Pancreas (tissue), 10 donors: Measurements from ENCODE around the gene WRAP73. TPM values are rescaled to one million over a fixed set of nuclear protein-coding genes. Genes with fewer than 3 reads are reported as not detected.

Experiments
- ATAC-seq, 4 donors: fragments of 200-7000 bp; cut with Tn5 transposase; one replicate each; pipeline versions ENCODE4 v1.8.0 to v1.9.1; 2020; ENCODE audit warnings: mild to moderate bottlenecking in 4 of 4, moderate library complexity in 4 of 4
- DNase-seq, 6 donors: peaks; one replicate each; pipeline ENCODE4 v3.0.0-alpha.2; 2020
- FAIRE-seq: peaks from 2 replicates; lab custom pipeline; 2012; peaks lifted over from hg19 to GRCh38; lab: Jason Lieb, UNC
- H3K27ac ChIP-seq, 4 donors: fragments of 200-600 bp; sonication (generic); 1 replicate in 3 of 4; 2 replicates in 1 of 4; pipeline versions ENCODE4 v1.5.0 to v1.8.0; 2020
- H3K27me3 ChIP-seq, 4 donors: fragments of 200-600 bp; one replicate each; pipeline ENCODE4 v1.8.0; 2021
- H3K36me3 ChIP-seq, 3 donors: fragments of 200-600 bp; sonication (generic) in 1 of 3; one replicate each; pipeline versions ENCODE4 v1.5.0 to v1.8.0; 2020 to 2021
- H3K4me1 ChIP-seq, 3 donors: fragments of 200-600 bp; one replicate each; pipeline ENCODE4 v1.8.0; 2021
- H3K4me3 ChIP-seq, 4 donors: fragments of 200-600 bp; sonication (generic) in 2 of 4; one replicate each; pipeline versions ENCODE4 v1.5.0 to v1.8.0; 2020 to 2021
- H3K9me3 ChIP-seq, 4 donors: fragments of 200-600 bp; one replicate each; pipeline ENCODE4 v1.8.0; 2021
- CTCF ChIP-seq, 4 donors: fragments of 200-600 bp; sonication (generic) in 3 of 4; IDR thresholded peaks; one replicate each; pipeline versions ENCODE4 v1.5.0 to v1.8.0; 2021; ENCODE audit warnings: antibody characterized with exemption in 4 of 4
- WGBS, 2 donors: extraction: QIAGEN DNeasy Blood & Tissue Kit; methylation state at CpG; one replicate each; pipeline ENCODE4 v1.1.7; 2013; 5-methylcytosine and 5-hydroxymethylcytosine counted together
- intact Hi-C, 3 donors: fragments of 100-400 bp; cut with DNase I; formaldehyde crosslinking; loops; one replicate each; pipeline versions ENCODE4 v1.11.1 to v1.14.2; 2022
- polyA plus RNA-seq, 2 donors: library from polyadenylated mRNA; stranded (reverse); fragments of 200-250 nt; gene quantifications; one replicate each; pipeline ENCODE4 v1.2.3, GENCODE V29; 2013
- total RNA-seq, 6 donors: library from RNA; stranded (reverse); fragmentation: NEBNext Ultra II Directional in 4 of 6; extraction: Animal tissue kit (Norgen Biotek cat#: 25700) in 4 of 6; gene quantifications; one replicate each; pipeline versions ENCODE4 v1.2.1 to v1.2.4, GENCODE V29; 2021 to 2023
- donor health status: healthy with polysubstance abuse.
- donor health status: DM: no; HTN: no; CAD: no; lungs with moderate emphysema.
- donor health status: DM: no; HTN: no; CAD: no.
- donor health status: control.
- donor health status: control.
- donor health status: Bipolar disorder and iron deficiency.
- donor health status: DM: yes; HTN: yes; CAD: no.
- donor health status: DM: no; HTN: no; CAD: no.
- donor health status: DM: no; HTN: no; CAD: no.
- donor health status: DM: yes; HTN: yes; CAD: no.

Gene WRAP73
- total and polyA plus RNA-seq, 8 donors, result 6.7 to 26.2 (median 10.3) TPM

GRCh38 chr1:3634059-3634800 lies 15.7 kb downstream of the WRAP73 start:
- Histone ChIP-seq H3K9me3 (no peaks in the 10 kb centered on the region), H3K27ac (no peak overlapping the region), H3K4me3 (no peak overlapping the region), H3K27me3 (no peaks in the 10 kb centered on the region), H3K4me1 (no peaks in the 10 kb centered on the region), H3K36me3 (peaks cover 0 to 35% (median 9%) of the 10 kb centered on the region in 3 donors)
- intact Hi-C loops, result loop anchor here in 1 of 3 donors (10.0 kb wide), 1 partner anchor 139 kb away; no protein-coding TSS in a partner anchor
- DNase-seq (no peak), FAIRE-seq (no peak), ATAC-seq (no peak)
- 95% methylated on average over 22 of the region's 22 CpGs for WGBS, 2 donors
- TF ChIP-seq CTCF (IDR thresholded peaks at IDR 0.05), result no peak

GRCh38 chr1:3633344-3634058 lies 16.4 kb downstream of the WRAP73 start:
- 92 to 94% methylated on average over 28 of the region's 28 CpGs for WGBS, 2 donors
- no peaks in the 10 kb centered on the region for H3K4me1 ChIP-seq
- TF ChIP-seq CTCF (IDR thresholded peaks at IDR 0.05), result no peak
- peak in 1 of 6 donors; percentile 24 for DNase-seq
- H3K27me3 ChIP-seq, result no peaks in the 10 kb centered on the region
- no peak overlapping the region for H3K4me3 ChIP-seq
- no peak for ATAC-seq
- peaks cover 0 to 41% (median 9%) of the 10 kb centered on the region in 3 donors for H3K36me3 ChIP-seq
- H3K9me3 ChIP-seq, result no peaks in the 10 kb centered on the region
- H3K27ac ChIP-seq, result no peak overlapping the region
- intact Hi-C loops, result loop anchor here in 1 of 3 donors (10.0 kb wide), 1 partner anchor 139 kb away; no protein-coding TSS in a partner anchor
- no peak for FAIRE-seq

- peaks cover 0 to 42% (median 10%) of the 10 kb centered on the region in 3 donors for H3K36me3 ChIP-seq
- no peak overlapping the region for H3K4me3 ChIP-seq
- intact Hi-C loops, result loop anchor here in 1 of 3 donors (10.0 kb wide), 1 partner anchor 138 kb away; no protein-coding TSS in a partner anchor
- H3K27me3 ChIP-seq, result no peaks in the 10 kb centered on the region
- 93 to 94% methylated on average over 26 of the region's 26 CpGs for WGBS, 2 donors
- no peak for TF ChIP-seq CTCF (IDR thresholded peaks at IDR 0.05)
- no peaks in the 10 kb centered on the region for H3K9me3 ChIP-seq
- no peak overlapping the region for H3K27ac ChIP-seq
- no peak for FAIRE-seq
- ATAC-seq, result no peak
- DNase-seq, result no peak
- H3K4me1 ChIP-seq, result no peaks in the 10 kb centered on the region
Observed at GRCh38 chr1:3632716-3633343, 17.1 kb downstream of the WRAP73 start.

- no peaks in the 10 kb centered on the region for H3K9me3 ChIP-seq
- H3K27ac ChIP-seq, result no peak overlapping the region
- H3K4me3 ChIP-seq, result no peak overlapping the region
- WGBS, 2 donors, result 93 to 94% methylated on average over 17 of the region's 17 CpGs
- H3K4me1 ChIP-seq, result no peaks in the 10 kb centered on the region
- TF ChIP-seq CTCF (IDR thresholded peaks at IDR 0.05), result no peak
- DNase-seq (no peak), ATAC-seq (no peak), FAIRE-seq (no peak)
- intact Hi-C loops, result loop anchor here in 1 of 3 donors (10.0 kb wide), 1 partner anchor 137 kb away; no protein-coding TSS in a partner anchor
- H3K36me3 ChIP-seq, result peaks cover 0 to 38% (median 13%) of the 10 kb centered on the region in 3 donors
- no peaks in the 10 kb centered on the region for H3K27me3 ChIP-seq
Observed at GRCh38 chr1:3632298-3632697, 17.6 kb downstream of the WRAP73 start.
